Stromal cell of bone marrow (primary cell): ENCODE data around the gene MOAP1.
"Not testable (repeated sequence)": the region's sequence is repeated elsewhere in the genome, so short reads cannot be mapped to it uniquely, and the experiment has no call there.

ENCODE experiments used
- DNase-seq: peaks from one replicate; pipeline ENCODE4 v3.0.0-alpha.2; 2012; ENCODE audit warnings: low read depth

The MOAP1 gene

DNA sequence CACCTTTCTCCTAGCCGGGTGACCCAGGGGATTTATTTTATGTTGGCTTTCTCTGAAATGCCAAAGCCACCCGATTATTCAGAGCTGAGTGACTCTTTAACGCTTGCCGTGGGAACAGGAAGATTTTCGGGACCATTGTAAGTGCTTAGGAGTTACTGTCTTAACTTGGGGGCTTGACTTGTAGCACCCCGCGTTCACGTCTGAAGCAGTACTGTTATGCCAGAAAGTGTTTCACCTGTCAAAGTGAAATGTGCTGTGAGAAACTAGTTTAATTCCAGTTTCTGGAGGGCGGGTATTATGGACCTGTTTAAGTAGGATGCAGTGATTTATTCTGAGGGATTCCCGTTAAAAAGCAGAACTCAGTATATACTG, 638 bp upstream of the MOAP1 start:
- no peak for DNase-seq

GRCh38 chr14:93183596-93184317, 940 bp downstream of the MOAP1 start:
- DNase-seq: no peak

GRCh38 chr14:93175492-93175891, 9.2 kb downstream of the MOAP1 start:
- no peak for DNase-seq

DNA sequence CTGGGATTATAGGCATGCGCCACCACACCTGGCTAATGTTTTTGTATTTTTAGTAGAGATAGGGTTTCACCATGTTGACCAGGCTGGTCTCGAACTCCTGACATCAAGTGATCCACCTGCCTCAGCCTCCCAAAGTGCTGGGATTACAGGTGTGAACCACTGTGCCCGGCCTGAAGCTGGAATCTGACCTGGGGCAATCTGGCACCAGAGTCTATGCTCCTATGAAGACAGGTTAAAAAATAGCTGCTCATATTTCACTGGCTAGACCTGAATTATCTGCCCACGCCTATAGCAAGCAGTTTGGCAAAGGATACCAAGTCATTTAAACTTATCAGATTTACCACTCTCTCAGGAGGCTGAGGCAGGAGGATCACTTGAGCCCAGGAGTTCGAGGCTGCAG, 10.0 kb downstream of the MOAP1 start:
- DNase-seq: not testable (repeated sequence)

DNA sequence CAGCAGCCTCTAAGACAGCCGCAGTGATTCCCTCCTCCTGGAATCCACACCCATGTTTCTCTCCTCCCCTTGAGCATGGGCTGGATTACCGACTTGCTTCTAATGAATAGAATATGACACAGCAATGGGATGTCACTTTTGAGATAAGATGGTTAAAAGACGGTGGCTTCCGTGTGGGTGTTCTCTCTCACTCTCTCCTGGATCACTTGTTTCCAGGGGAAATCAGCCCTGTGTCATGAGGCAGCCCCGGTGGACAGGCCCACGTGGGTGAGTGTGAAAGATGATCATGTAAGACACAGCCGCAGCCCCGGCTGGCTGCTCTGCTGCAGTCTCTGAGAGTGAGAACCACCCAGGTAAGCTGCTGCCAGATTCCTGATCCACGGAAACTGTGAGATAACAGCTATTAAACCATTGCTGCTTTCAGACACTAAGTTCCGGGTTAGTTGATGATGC, 10.7 kb downstream of the MOAP1 start:
- no peak for DNase-seq

DNA sequence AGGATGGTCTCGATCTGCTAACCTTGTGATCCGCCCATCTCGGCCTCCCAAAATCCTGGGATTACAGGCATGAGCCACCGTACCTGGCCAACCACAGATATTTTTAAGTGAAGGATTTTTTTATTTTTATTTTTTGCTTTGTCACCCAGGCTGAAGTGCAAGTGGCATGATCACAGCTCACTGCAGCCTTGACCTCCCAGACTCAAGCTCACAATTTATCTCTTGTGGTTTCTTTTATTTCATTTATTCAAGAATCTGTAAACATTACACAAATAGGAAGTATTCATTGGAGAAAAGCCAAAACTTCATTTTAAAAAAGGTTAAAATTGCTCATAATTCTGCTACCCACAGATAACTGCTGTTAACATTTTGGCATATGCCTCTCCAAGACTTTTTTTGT, 13.3 kb downstream of the MOAP1 start:
- no peak for DNase-seq

DNA sequence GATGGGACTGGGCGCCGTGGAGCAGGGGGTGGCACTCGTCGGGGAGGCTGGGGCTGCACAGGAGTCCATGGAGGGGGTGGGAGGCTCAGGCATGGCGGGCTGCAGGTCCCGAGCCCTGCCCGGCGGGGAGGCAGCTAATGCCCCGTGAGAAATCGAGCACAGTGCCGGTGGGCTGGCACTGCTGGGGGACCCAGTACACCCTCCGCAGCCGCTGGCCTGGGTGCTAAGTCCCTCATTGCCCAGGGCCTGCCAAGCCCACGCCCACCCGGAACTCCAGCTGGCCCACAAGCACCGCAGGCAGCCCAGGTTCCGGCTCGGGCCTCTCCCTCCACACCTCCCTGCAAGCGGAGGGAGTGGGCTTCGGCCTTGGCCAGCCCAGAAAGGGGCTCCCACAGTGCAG, 14.6 kb downstream of the MOAP1 start:
- DNase-seq: not testable (repeated sequence)

- not testable (repeated sequence) for DNase-seq
These were observed 15.1 kb downstream of the MOAP1 start for GRCh38 chr14:93169619-93170018.

GRCh38 chr14:93168610-93169009, 16.1 kb downstream of the MOAP1 start:
- DNase-seq: not testable (repeated sequence)

DNA sequence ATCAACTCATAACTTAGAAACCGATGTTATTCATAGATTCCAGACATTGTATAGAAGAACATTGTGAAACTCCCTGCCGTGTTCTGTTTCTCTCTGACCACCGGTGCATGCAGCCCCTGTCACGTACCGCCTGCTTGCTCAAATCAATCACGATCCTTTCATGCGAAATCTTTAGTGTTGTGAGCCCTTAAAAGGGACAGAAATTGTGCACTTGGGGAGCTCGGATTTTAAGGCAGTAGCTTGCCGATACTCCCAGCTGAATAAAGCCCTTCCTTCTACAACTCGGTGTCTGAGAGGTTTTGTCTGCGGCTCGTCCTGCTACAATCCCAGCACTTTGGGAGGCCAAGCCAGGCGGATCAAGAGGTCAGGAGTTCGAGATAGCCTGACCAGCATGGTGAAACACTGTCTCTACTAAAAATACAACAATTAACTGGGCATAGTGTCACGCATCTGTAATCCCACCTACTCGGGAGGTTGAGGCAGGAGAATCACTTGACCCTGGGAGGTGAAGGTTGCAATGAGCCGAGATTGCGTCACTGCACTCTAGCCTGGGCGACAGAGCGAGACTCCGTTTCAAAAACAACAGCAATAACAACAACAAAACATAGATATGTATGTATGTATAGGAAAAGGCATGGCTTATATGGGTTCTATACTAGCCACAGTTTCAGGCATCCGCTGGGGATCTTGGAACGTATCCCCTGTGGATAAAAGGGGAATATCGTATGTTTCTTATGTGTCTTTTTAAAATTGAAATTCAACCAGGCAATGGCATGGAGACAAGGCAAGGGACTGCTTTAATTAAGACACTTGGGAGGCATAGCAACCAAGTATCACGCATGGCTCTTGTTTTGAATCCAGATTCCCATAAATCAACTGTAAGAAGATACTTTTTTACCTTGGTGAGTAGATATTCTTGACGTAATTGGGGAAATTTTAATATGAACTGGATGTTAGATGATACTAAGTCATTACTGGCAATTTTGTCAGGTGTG, 19.1 kb downstream of the MOAP1 start:
- DNase-seq: not testable (repeated sequence)

DNA sequence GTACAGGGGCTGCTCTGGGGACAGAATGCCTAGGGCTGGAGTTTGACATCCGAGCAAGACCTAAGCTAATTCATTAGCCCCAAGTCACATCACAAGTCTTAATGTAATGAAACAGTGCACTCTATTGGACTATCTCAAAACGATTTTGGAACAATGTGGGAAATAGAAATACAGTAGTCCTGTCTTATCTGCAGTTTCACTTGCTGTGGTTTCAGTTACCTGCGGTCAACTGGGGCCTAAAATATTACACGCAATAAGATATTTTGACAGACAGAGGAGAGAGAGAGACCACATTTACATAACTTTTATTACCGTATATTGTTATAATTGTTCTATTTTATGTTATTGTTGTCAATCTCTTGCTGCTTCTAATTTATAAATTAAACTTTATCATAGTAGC, 21.1 kb downstream of the MOAP1 start:
- no peak for DNase-seq

GRCh38 chr14:93161411-93161940, 23.2 kb downstream of the MOAP1 start:
- DNase-seq: no peak

- peak; percentile 6 for DNase-seq
These were observed 24.3 kb downstream of the MOAP1 start for GRCh38 chr14:93160353-93160801.

GRCh38 chr14:93159625-93160352, 24.9 kb downstream of the MOAP1 start:
- not testable (repeated sequence) for DNase-seq

DNA sequence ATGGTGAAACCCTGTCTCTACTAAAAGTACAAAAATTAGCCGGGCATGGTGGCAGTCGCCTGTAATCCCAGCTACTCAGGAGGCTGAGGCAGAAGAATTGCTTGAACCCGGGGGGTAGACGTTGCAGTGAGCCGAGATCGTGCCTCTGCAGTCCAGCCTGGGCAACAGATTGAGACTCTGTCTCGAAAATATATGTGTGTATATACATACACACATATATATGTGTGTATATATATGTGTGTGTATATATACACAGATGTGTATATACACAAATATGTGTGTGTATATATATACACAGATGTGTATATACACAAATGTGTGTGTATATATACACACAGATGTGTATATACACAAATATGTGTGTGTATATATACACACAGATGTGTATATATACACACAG, 26.3 kb downstream of the MOAP1 start:
- DNase-seq: not testable (repeated sequence)

DNA sequence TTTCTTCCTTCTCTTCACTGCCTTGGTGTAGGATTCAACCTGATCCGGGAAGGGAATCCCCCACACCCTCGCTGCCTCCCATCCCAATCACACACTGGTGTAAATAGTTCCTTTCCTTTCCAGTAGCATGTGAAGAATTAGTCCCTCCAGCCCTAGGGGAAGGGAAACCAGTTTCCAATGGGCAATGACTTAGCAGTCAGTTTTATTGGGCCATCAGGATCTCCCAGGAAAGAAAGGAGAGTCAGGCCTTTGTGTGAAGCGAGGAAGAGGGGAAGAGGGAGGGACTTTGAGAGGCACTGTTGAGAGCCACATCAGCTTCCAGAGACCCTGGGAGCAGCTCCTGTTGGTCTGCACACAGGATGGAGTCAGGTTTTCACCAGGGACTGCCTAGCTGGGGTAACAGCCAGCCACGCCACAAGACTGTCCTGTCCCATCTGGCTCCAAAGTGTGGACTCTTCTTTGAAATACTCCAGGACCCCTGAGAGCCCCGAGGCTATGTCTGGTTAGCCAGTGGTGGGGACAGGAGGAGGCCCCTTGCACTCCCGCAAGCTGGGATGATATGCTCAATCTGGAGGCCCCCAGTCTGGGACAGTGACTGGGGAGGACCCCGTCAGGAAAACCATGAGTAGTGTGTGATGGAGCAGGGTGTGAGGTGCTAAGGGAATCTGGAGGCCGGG, 27.9 kb downstream of the MOAP1 start:
- DNase-seq: no peak

GRCh38 chr14:93155667-93156066, 29.0 kb downstream of the MOAP1 start:
- no peak for DNase-seq

DNA sequence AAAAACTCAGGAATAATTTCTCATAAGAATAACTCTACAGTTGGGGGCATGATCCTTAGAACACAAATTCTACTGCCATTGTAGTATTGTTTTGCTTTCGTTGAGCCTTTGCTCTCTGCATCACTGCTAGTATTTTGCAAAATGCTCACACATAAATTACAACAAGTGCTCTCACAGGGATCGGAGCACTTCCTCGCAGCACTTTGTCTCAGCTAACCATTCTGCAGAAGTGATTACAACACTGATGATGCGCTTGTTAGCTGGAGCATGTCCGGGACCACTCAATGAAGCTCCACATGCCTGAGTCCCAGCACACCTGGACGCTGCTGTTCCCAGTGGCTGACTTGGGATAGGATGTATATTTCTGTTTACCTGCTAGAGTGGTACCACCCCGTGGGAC, 31.6 kb downstream of the MOAP1 start:
- DNase-seq: no peak

- no peak for DNase-seq
These were observed 34.2 kb downstream of the MOAP1 start for GRCh38 chr14:93150227-93151208.

DNA sequence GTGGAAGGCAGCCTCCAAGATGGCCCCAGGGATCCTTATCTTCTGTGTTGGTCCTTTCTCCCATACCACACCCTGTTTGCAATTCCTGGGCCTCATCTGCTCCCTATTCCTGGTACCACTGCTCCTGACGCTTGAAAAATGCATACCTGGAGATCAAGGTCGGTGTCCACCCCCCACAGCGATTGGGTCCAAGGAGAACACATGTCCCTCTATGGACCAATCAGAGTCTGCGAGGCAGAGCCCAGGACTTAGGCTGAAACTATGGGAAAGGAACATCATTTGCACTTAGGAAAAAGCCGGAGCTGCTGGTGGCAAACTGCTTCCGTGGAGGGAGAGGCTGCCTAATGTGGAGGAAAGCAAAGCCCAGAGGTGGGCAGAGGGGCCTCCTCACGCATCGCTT, 35.7 kb downstream of the MOAP1 start:
- no peak for DNase-seq
